Measurements from ENCODE around the gene HEPACAM. TPM values are rescaled to one million over a fixed set of nuclear protein-coding genes. Genes with fewer than 3 reads are reported as not detected.

The HEPACAM gene
- total RNA-seq, 1 donor from 2014 or later = 3.4 TPM

DNA sequence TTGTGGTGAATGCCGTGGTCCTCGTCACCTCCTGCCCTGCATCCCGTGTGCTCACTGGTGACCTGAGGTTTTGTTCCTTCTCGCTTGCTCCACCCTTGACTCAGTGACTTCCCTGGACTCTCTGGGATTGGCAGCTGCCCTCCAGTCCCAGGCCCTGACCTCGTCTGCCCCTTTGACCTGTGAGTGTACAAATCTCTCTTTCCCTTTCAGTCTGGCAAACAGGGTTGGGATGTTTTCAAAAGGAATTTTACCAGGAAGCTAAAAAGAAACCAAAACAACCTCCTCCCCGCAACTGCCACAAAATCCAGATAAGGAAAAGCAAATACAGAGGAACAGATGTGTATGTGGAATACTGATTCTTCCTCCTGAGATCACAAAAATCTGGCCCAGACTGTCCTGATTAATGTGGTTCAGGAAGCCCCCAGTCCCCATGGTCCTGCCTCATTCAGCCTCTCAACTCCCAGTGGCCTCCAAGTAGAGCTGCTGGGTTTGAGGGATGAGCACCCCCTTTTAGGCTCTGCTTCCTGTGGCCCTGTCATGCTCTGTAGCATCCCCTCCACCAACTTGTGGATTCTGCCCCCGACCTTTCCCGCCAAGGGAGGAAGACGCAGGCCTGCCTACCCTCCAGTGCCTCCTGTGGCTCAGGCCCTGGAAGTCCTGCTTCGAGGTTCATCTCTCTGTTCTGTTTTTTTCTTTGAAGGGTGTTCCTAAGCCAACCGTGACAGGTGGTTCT is 53.3 kb downstream of the HEPACAM start:
- H3K4me1 ChIP-seq = peaks cover 4% of the 10 kb centered on the region
- DNase-seq (ENCODE audit: extremely low spot score in 2 of 2) = no peak
- no peak overlapping the region for H3K4me3 ChIP-seq
- intact Hi-C loops (cut with DNase I) = no loop called here
- H3K27me3 ChIP-seq = no peaks in the 10 kb centered on the region
- no peak overlapping the region for H3K27ac ChIP-seq
- TF ChIP-seq, protein P1, sequence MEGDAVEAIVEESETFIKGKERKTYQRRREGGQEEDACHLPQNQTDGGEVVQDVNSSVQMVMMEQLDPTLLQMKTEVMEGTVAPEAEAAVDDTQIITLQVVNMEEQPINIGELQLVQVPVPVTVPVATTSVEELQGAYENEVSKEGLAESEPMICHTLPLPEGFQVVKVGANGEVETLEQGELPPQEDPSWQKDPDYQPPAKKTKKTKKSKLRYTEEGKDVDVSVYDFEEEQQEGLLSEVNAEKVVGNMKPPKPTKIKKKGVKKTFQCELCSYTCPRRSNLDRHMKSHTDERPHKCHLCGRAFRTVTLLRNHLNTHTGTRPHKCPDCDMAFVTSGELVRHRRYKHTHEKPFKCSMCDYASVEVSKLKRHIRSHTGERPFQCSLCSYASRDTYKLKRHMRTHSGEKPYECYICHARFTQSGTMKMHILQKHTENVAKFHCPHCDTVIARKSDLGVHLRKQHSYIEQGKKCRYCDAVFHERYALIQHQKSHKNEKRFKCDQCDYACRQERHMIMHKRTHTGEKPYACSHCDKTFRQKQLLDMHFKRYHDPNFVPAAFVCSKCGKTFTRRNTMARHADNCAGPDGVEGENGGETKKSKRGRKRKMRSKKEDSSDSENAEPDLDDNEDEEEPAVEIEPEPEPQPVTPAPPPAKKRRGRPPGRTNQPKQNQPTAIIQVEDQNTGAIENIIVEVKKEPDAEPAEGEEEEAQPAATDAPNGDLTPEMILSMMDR (IDR thresholded peaks at IDR 0.05) = no peak
- TF ChIP-seq POLR2AphosphoS5 (IDR thresholded peaks at IDR 0.05; ENCODE audit: insufficient read depth in 1 of 2, low read depth in 1 of 2) (no peak), POLR2A (IDR thresholded peaks at IDR 0.05) (no peak)
- H3K36me3 ChIP-seq = no peaks in the 10 kb centered on the region
- H3K9me3 ChIP-seq = no peaks in the 10 kb centered on the region

GRCh38 chr11:124880958-124881357 is 54.9 kb downstream of the HEPACAM start:
- TF ChIP-seq POLR2AphosphoS5 (IDR thresholded peaks at IDR 0.05; ENCODE audit: insufficient read depth in 1 of 2, low read depth in 1 of 2) (no peak), POLR2A (IDR thresholded peaks at IDR 0.05) (no peak)
- TF ChIP-seq, protein P1 (IDR thresholded peaks at IDR 0.05) = no peak
- Histone ChIP-seq H3K4me3 (no peak overlapping the region), H3K4me1 (peaks cover 15% of the 10 kb centered on the region), H3K36me3 (no peaks in the 10 kb centered on the region), H3K27me3 (no peaks in the 10 kb centered on the region), H3K27ac (no peak overlapping the region), H3K9me3 (no peaks in the 10 kb centered on the region)
- intact Hi-C loops (cut with DNase I) = no loop called here
- DNase-seq (ENCODE audit: extremely low spot score in 2 of 2) = no peak

DNA sequence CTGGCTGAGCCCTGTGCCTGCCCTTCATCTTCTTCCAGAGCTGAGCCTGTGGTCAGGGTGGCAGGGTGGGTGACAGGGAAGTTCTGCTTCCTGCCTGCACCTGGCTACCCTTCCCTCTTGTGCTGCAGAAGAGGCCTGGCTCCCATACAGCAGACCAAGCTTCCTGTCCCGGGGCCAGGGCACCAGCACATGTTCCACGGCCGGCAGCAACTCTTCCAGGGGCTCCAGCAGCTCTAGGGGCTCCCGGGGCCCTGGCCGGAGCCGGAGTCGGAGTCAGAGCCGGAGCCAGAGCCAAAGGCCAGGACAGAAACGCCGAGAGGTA is 55.6 kb downstream of the HEPACAM start:
- no peak for DNase-seq (ENCODE audit: extremely low spot score in 2 of 2)

DNA sequence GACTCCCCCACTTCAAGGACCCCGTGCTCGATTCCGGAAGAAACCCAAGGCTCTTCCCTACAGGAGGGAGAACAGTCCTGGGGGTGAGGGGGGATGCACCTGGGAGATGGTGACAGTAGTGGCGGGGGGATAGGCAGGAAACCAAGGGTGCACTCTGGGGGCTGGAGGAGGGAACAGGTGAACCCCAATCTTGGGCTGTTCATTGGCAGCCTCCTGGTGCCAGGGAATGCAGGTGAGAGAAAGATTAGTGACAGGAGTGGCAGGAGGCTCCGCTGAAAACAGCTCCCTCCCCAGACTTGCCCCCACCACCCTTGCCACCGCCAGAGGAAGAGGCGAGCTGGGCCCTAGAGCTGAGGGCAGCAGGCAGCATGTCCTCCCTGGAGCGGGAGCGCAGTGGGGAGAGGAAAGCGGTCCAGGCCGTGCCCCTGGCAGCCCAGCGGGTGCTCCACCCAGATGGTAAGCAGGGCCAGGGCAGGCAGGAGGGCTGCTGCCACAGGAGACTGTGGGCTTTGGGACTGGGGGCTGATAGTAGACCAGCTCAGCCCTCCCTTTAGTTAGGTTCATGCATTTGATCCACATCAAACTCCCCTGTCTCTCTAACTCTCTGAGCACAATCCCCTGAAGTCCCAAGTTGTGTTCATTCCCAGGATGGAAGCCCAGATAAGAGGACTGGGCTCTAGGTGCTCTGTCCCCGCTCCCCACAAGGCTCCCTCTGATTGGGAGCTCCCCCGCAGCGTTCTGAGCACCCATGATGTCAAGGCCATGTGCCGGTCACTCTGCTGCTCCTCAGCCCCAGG is 56.2 kb downstream of the HEPACAM start:
- no peaks in the 10 kb centered on the region for H3K9me3 ChIP-seq
- intact Hi-C loops (cut with DNase I) = loop anchor here (5.0 kb wide), 1 partner anchor 73 kb away; the partner anchor contains the start of gene CCDC15
- H3K36me3 ChIP-seq = no peaks in the 10 kb centered on the region
- no peaks in the 10 kb centered on the region for H3K27me3 ChIP-seq
- H3K27ac ChIP-seq = no peak overlapping the region
- peaks cover 21% of the 10 kb centered on the region for H3K4me1 ChIP-seq
- no peak for DNase-seq (ENCODE audit: extremely low spot score in 2 of 2)
- TF ChIP-seq, protein P1 (IDR thresholded peaks at IDR 0.05) = no peak
- no peak for TF ChIP-seq POLR2AphosphoS5 (IDR thresholded peaks at IDR 0.05; ENCODE audit: insufficient read depth in 1 of 2, low read depth in 1 of 2)
- TF ChIP-seq POLR2A (IDR thresholded peaks at IDR 0.05) = no peak
- H3K4me3 ChIP-seq = no peak overlapping the region

More for the DNA sequence above, 55.6 kb downstream of the HEPACAM start:
- peaks cover 21% of the 10 kb centered on the region for H3K4me1 ChIP-seq
- no peak overlapping the region for H3K4me3 ChIP-seq
- no peaks in the 10 kb centered on the region for H3K27me3 ChIP-seq
- TF ChIP-seq POLR2A (IDR thresholded peaks at IDR 0.05) (no peak), POLR2AphosphoS5 (IDR thresholded peaks at IDR 0.05; ENCODE audit: insufficient read depth in 1 of 2, low read depth in 1 of 2) (no peak)
- TF ChIP-seq, protein P1 (IDR thresholded peaks at IDR 0.05) = no peak
- no peaks in the 10 kb centered on the region for H3K36me3 ChIP-seq
- no peak overlapping the region for H3K27ac ChIP-seq
- H3K9me3 ChIP-seq = no peaks in the 10 kb centered on the region
- intact Hi-C loops (cut with DNase I) = no loop called here

Measured in vagina (tissue), 2 donors.